ENCODE results near the gene CHCHD3.

- no peak for TF ChIP-seq POLR2A (IDR thresholded peaks at IDR 0.05)
- TF ChIP-seq, protein P1, sequence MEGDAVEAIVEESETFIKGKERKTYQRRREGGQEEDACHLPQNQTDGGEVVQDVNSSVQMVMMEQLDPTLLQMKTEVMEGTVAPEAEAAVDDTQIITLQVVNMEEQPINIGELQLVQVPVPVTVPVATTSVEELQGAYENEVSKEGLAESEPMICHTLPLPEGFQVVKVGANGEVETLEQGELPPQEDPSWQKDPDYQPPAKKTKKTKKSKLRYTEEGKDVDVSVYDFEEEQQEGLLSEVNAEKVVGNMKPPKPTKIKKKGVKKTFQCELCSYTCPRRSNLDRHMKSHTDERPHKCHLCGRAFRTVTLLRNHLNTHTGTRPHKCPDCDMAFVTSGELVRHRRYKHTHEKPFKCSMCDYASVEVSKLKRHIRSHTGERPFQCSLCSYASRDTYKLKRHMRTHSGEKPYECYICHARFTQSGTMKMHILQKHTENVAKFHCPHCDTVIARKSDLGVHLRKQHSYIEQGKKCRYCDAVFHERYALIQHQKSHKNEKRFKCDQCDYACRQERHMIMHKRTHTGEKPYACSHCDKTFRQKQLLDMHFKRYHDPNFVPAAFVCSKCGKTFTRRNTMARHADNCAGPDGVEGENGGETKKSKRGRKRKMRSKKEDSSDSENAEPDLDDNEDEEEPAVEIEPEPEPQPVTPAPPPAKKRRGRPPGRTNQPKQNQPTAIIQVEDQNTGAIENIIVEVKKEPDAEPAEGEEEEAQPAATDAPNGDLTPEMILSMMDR (IDR thresholded peaks at IDR 0.05): no peak
Observed at GRCh38 chr7:133056370-133057238, 25.3 kb downstream of the CHCHD3 start.

Data from tibial nerve (tissue), 3 donors.